Ectodermal cell (in vitro differentiated cells): ENCODE results near the gene SCAPER.

ENCODE experiments used
- H3K27ac ChIP-seq: 2 replicates; pipeline ENCODE4 v1.7.0; 2013; ENCODE audit warnings: mild to moderate bottlenecking, low read depth, low read length; ENCODE audit not compliant: insufficient read depth, poor library complexity, severe bottlenecking
- H3K27me3 ChIP-seq: 2 replicates; pipeline ENCODE4 v1.7.0; 2013; ENCODE audit warnings: mild to moderate bottlenecking, low read length; ENCODE audit not compliant: insufficient read depth, control insufficient read depth, poor library complexity, severe bottlenecking
- H3K36me3 ChIP-seq: one replicate; pipeline ENCODE4 v1.7.0; 2013; ENCODE audit warnings: low read length; ENCODE audit not compliant: control insufficient read depth, insufficient read depth
- H3K4me1 ChIP-seq: one replicate; pipeline ENCODE4 v1.7.0; 2013; ENCODE audit warnings: low read length; ENCODE audit not compliant: control insufficient read depth, insufficient read depth
- H3K4me3 ChIP-seq: 2 replicates; pipeline ENCODE4 v1.7.0; 2013; ENCODE audit warnings: low read depth, low read length, control low read depth; ENCODE audit not compliant: insufficient read depth
- H3K9me3 ChIP-seq: 2 replicates; pipeline ENCODE4 v1.7.0; 2013; ENCODE audit warnings: mild to moderate bottlenecking, low read length, moderate library complexity; ENCODE audit not compliant: control insufficient read depth
- WGBS, 2 experiments: methylation state at CpG; one replicate each; pipeline ENCODE4 v1.1.7; 2013; ENCODE audit warnings: missing lambda C conversion rate in 2 of 2; 5-methylcytosine and 5-hydroxymethylcytosine counted together

Gene SCAPER

GRCh38 chr15:76795217-76795616 is 109.9 kb downstream of the SCAPER start:
- no peaks in the 10 kb centered on the region for H3K4me1 ChIP-seq
- 92 to 95% methylated on average over 3 to 4 of the region's 5 CpGs for WGBS, 2 experiments

GRCh38 chr15:76793162-76793561 is 112.0 kb downstream of the SCAPER start:
- Histone ChIP-seq H3K4me1 (no peaks in the 10 kb centered on the region), H3K4me3 (no peak overlapping the region), H3K27me3 (no peaks in the 10 kb centered on the region), H3K36me3 (no peaks in the 10 kb centered on the region), H3K9me3 (no peaks in the 10 kb centered on the region), H3K27ac (no peak overlapping the region)

More at GRCh38 chr15:76795217-76795616, 109.9 kb downstream of the SCAPER start:
- no peaks in the 10 kb centered on the region for H3K9me3 ChIP-seq
- no peaks in the 10 kb centered on the region for H3K36me3 ChIP-seq
- no peak overlapping the region for H3K4me3 ChIP-seq
- H3K27ac ChIP-seq, result no peak overlapping the region
- H3K27me3 ChIP-seq, result no peaks in the 10 kb centered on the region

- no peaks in the 10 kb centered on the region for H3K36me3 ChIP-seq
- H3K4me3 ChIP-seq, result no peak overlapping the region
- H3K4me1 ChIP-seq, result no peaks in the 10 kb centered on the region
- H3K27me3 ChIP-seq, result no peaks in the 10 kb centered on the region
- 86 to 88% methylated on average over 1 to 2 of the region's 2 CpGs for WGBS, 2 experiments
- no peak overlapping the region for H3K27ac ChIP-seq
- H3K9me3 ChIP-seq, result no peaks in the 10 kb centered on the region
These were observed 113.6 kb downstream of the SCAPER start for GRCh38 chr15:76791511-76791910.

GRCh38 chr15:76787273-76787672 is 117.9 kb downstream of the SCAPER start:
- Histone ChIP-seq H3K27ac (no peak overlapping the region), H3K27me3 (no peaks in the 10 kb centered on the region), H3K4me1 (no peaks in the 10 kb centered on the region), H3K9me3 (no peaks in the 10 kb centered on the region), H3K36me3 (no peaks in the 10 kb centered on the region), H3K4me3 (no peak overlapping the region)
- 90 to 96% methylated on average over 4 of the region's 4 CpGs for WGBS, 2 experiments

GRCh38 chr15:76776969-76777368 is 128.2 kb downstream of the SCAPER start:
- Histone ChIP-seq H3K27ac (no peak overlapping the region), H3K4me3 (no peak overlapping the region), H3K9me3 (no peaks in the 10 kb centered on the region), H3K27me3 (no peaks in the 10 kb centered on the region), H3K4me1 (no peaks in the 10 kb centered on the region), H3K36me3 (no peaks in the 10 kb centered on the region)

- H3K4me3 ChIP-seq, result no peak overlapping the region
These were observed 128.7 kb downstream of the SCAPER start for GRCh38 chr15:76776480-76776879.

GRCh38 chr15:76773234-76773633 is 131.9 kb downstream of the SCAPER start:
- no peak overlapping the region for H3K4me3 ChIP-seq
- H3K27ac ChIP-seq, result no peak overlapping the region
- no peaks in the 10 kb centered on the region for H3K4me1 ChIP-seq
- H3K36me3 ChIP-seq, result no peaks in the 10 kb centered on the region
- no peaks in the 10 kb centered on the region for H3K9me3 ChIP-seq
- H3K27me3 ChIP-seq, result no peaks in the 10 kb centered on the region
- WGBS, 2 experiments, result 91 to 100% methylated on average over 1 of the region's 1 CpG

More at GRCh38 chr15:76776480-76776879, 128.7 kb downstream of the SCAPER start:
- Histone ChIP-seq H3K4me1 (no peaks in the 10 kb centered on the region), H3K27ac (no peak overlapping the region), H3K9me3 (no peaks in the 10 kb centered on the region), H3K36me3 (no peaks in the 10 kb centered on the region), H3K27me3 (no peaks in the 10 kb centered on the region)
- WGBS, 2 experiments, result 71 to 92% methylated on average over 1 of the region's 1 CpG

- H3K9me3 ChIP-seq, result no peaks in the 10 kb centered on the region
- no peaks in the 10 kb centered on the region for H3K27me3 ChIP-seq
- no peak overlapping the region for H3K27ac ChIP-seq
- no peaks in the 10 kb centered on the region for H3K36me3 ChIP-seq
- H3K4me3 ChIP-seq, result no peak overlapping the region
- WGBS, 2 experiments, result no CpG with 5 or more reads among the region's 1 CpG
- no peaks in the 10 kb centered on the region for H3K4me1 ChIP-seq
These were observed 132.4 kb downstream of the SCAPER start for GRCh38 chr15:76772776-76773175.

GRCh38 chr15:76764004-76764403 is 141.1 kb downstream of the SCAPER start:
- Histone ChIP-seq H3K36me3 (peaks cover 12% of the 10 kb centered on the region), H3K27ac (no peak overlapping the region), H3K9me3 (no peaks in the 10 kb centered on the region), H3K4me3 (no peak overlapping the region), H3K27me3 (no peaks in the 10 kb centered on the region), H3K4me1 (no peaks in the 10 kb centered on the region)
- WGBS, 2 experiments, result 95% methylated on average over 3 of the region's 3 CpGs

GRCh38 chr15:76763554-76763953 is 141.6 kb downstream of the SCAPER start:
- Histone ChIP-seq H3K27ac (no peak overlapping the region), H3K4me3 (no peak overlapping the region), H3K4me1 (no peaks in the 10 kb centered on the region), H3K36me3 (peaks cover 12% of the 10 kb centered on the region), H3K9me3 (no peaks in the 10 kb centered on the region), H3K27me3 (no peaks in the 10 kb centered on the region)
- WGBS, 2 experiments, result 91% methylated on average over 2 of the region's 2 CpGs; no CpG with 5 or more reads in 1 of the 2 experiments

GRCh38 chr15:76756381-76756780 is 148.8 kb downstream of the SCAPER start:
- Histone ChIP-seq H3K4me1 (no peaks in the 10 kb centered on the region), H3K27ac (no peak overlapping the region), H3K36me3 (no peaks in the 10 kb centered on the region), H3K9me3 (no peaks in the 10 kb centered on the region), H3K27me3 (no peaks in the 10 kb centered on the region), H3K4me3 (no peak overlapping the region)
